ENCODE data around the gene CHGA. TPM values are rescaled to one million over a fixed set of nuclear protein-coding genes. Genes with fewer than 3 reads are reported as not detected.

Gene CHGA
- polyA plus RNA-seq (ENCODE audit: insufficient read length in 4 of 4): 1 to 10 TPM in 2 of 4 donors, under 1 TPM in 2; 0.26 to 1.6 (median 0.77) TPM

DNA sequence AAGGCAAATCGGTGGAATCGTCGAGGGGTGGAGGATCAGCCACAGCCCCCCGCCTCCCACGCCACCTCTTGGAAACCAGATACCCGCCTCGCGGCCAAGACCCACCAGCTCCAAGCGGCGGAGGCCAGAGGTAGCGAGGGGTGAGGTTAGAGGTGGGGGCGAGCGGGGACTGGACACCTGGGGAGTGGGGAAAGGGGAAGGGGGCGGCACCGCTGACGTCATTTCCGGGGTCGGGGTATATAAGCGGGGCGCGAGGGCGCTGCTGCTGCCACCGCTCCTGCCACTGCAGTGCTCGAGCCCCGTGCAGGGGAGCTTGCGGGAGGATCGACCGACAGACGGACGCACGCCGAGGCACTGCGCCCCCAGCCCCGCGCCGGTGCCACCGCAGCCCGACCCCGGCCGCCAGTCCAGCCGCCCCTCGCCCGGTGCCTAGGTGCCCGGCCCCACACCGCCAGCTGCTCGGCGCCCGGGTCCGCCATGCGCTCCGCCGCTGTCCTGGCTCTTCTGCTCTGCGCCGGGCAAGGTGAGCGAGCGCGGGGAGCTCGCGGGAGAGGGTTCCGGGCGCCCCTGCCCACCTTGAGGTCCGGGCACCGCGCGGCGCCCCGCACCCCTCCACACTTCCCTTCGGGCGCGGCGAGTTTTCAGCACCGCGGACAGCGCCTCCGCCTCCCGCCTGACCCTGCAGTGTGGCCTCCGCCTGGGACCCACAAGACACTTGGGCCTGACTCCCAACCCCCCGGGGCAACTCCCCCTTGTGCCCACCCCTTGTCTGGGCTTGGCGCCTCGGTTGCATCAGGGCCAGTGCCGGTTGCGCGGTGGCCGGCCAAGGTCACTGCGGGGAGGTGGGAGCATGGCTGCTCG lies at the start of gene CHGA:
Gene CHGA (plus strand): TSS at position 268 of the 861 bp plus-strand sequence. CDS start 210 bp downstream, at position 478.
- DNase-seq (ENCODE audit: low read depth in 4 of 4, low spot score in 3 of 4): peak; percentile 41 to 60 (median 50)

DNA sequence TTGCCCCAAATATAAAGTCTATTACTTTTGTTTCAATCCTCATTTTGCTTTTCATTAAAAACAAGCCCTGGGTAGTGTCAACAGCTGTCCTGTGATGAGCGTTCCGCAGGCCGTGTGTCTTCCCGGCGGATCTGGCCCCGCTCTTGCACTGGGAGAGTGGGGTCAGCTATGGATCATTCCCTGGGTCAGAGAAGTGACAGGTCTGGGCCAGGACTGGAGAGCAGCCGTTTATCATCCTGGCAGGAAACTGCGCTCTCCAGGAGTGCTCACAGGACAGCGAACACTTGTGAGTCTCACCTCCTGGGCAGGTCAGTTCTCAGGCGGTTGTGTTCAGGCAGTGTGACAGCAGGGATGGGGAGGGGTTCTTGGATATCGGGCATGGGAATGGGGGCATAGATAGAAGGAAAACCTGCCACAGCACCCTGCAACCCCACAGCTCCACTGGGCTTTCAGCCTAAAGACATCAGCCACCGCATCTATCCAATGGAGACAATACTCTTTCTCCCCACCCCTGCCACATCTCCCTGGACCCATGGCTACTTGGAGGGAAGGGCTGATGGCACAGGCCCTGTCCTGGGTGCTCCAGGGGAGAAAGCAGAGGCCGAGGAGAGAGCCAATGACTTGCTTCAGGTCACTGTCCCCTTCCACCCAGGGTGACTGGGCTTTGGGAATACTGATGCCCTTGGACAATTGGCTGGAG lies 47.8 kb upstream of the CHGA start:
- DNase-seq (ENCODE audit: low read depth in 4 of 4, low spot score in 3 of 4): no peak

- no peak for DNase-seq (ENCODE audit: low read depth in 4 of 4, low spot score in 3 of 4)
Measured at GRCh38 chr14:92877757-92878431, 45.1 kb upstream of the CHGA start.

- no peak for DNase-seq (ENCODE audit: low read depth in 4 of 4, low spot score in 3 of 4)
Measured at GRCh38 chr14:92880351-92880750, 42.6 kb upstream of the CHGA start.

- DNase-seq (ENCODE audit: low read depth in 4 of 4, low spot score in 3 of 4): no peak
Measured at GRCh38 chr14:92880851-92881250, 42.1 kb upstream of the CHGA start.

DNA sequence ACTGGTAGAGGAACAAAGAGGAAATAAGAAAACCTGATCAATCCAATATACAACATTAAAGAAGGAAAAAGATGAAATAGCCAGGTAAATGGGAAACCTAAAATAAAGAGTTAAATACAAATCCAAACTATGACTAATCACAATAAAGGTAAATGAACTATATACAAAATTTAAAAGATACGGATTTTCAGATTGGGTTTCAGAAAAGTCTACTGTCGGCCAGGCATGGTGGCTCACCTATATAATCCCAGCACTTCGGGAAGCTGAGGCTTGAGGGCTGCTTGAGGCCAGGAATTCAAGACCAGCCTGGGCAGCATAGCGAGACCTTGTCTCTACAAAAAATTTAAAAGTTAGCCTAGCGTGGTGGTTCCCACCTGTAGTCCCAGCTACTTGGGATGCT lies 39.9 kb upstream of the CHGA start:
- no peak for DNase-seq (ENCODE audit: low read depth in 4 of 4, low spot score in 3 of 4)

DNA sequence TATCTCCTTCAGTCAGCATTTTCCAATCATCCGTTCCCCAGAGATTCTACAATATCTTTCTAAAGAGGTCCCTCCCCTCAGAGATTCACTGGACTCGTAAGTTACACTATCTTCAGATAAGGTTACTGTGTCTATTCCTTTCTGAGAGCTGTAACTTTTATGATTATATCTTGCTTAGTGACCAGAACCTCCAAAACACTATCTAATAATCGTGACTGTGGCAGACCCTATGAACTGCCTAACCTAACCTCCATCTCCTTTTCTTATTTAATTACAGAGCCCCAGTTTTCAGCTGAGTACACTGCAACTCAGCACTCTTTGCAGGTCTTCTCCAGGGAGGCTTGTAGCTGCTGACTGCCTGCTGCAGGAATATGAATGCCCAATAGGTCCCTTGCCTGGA lies 38.5 kb upstream of the CHGA start:
- DNase-seq (ENCODE audit: low read depth in 4 of 4, low spot score in 3 of 4): no peak

- DNase-seq (ENCODE audit: low read depth in 4 of 4, low spot score in 3 of 4): no peak
Measured at GRCh38 chr14:92885279-92886061, 37.5 kb upstream of the CHGA start.

- no peak for DNase-seq (ENCODE audit: low read depth in 4 of 4, low spot score in 3 of 4)
Measured at GRCh38 chr14:92886337-92886736, 36.6 kb upstream of the CHGA start.

DNA sequence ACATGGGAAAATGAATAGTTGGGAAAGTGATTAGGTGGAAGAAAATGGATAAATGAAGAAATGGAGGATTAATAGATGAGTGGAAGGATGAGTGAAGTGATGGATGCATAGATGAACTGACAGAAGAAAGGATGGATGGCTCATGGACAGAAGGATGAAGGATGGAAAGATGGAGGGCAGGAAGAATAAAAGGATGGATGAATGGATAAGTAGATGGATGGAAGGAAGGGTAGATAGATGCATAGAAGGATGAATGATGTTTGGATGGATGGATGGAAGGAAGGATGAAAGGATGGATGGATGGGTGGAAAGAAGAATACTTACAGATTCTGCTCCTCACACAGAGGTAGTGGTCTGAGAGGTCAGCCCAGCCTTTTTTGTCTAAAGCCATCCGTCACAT lies 35.8 kb upstream of the CHGA start:
- no peak for DNase-seq (ENCODE audit: low read depth in 4 of 4, low spot score in 3 of 4)

DNA sequence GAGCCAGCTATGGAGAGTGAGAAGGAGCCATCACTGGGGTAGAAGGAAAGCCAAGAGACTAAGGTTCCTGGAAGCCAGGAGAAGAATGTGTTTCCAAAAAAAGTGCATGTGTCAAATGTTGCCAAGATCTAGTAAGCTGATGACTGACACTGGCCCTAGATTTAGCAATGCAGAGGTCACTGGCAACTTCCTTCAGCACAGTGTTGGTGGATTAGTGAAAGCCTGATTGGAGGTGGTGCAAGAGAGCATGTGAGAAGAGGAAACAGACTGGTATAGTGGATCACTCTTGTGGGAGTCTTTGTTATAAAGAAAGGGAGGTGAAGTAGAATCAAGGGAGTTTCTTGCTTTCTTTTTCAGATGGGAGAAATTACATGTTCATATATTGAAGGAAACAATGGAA lies 34.1 kb upstream of the CHGA start:
- no peak for DNase-seq (ENCODE audit: low read depth in 4 of 4, low spot score in 3 of 4)

DNA sequence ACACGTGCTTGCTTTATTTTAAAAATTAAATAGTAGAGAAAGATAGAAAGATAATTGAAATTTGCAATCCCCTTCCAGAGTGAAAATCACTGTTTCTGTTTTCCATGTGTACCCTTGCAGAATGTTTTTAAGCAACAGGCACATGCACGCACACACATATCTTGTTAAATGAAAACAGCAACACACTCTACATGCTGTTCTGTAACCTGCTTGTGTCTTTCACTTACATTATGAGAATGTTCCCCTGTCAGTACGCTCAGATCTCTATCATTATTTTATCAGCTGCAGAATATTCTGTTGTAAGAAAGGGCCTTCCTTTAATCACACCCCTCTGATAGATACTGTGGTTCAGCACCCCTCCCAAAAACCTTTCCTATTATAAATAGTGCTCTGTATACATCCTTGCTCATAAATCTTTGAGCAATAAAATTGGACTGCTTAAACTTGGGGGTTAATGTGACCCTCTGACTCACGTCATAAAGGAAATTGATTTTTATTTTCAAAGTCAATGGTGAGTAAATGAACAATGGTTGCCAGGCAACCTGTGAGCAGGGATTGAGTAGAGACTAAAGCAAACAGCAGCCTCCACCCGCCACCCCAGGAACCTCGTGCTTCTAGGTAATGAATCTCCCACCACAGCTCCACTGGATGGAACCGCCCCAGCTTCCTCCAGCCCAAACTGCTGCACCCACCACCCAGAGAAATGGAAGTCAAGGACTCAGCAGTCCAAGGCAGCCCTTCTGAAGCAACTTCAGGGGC lies 31.9 kb upstream of the CHGA start:
- DNase-seq (ENCODE audit: low read depth in 4 of 4, low spot score in 3 of 4): no peak

DNA sequence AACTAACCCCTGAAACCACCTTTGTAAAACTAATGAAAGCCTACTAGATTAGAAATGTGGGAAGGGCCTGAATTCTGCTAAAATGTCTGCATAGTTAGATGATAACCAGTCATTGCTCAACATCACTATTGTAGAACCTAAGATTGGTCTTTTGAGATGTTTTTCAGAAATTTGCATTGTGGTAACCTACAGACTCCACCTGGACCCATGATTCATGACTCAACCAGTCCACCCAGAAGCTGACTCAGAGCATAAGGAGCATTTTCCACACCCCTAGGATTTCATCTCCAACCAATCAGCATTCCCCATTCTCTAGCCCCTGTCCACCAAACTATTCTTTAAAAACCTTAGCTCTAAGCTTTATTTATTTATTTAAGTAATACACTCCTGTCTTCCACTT lies 30.4 kb upstream of the CHGA start:
- DNase-seq (ENCODE audit: low read depth in 4 of 4, low spot score in 3 of 4): no peak

DNA sequence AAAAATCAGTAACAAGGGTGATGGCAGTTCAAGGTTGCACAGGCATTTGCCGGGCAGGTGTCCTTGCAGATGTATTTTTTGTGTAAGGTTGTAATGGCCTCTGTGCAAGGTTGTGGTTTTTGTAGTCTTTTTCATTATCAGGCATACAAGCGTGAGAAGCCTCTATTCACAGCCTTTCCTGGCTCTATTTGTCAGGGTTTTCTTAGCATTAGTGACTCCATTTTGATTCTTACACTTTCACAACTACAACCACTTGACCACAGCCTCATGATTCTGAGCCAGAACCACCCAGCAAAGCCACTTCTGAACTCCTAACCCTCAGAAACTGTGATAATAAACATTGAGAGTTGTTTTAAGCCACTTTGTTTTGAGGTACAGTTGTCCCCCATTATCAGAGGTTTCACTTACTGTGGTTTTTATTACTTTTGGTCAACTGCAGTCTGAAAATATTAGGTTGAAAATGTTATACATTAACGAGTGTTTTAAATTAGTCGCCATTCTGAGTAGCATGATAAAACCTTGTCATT lies 27.5 kb upstream of the CHGA start:
- no peak for DNase-seq (ENCODE audit: low read depth in 4 of 4, low spot score in 3 of 4)

DNA sequence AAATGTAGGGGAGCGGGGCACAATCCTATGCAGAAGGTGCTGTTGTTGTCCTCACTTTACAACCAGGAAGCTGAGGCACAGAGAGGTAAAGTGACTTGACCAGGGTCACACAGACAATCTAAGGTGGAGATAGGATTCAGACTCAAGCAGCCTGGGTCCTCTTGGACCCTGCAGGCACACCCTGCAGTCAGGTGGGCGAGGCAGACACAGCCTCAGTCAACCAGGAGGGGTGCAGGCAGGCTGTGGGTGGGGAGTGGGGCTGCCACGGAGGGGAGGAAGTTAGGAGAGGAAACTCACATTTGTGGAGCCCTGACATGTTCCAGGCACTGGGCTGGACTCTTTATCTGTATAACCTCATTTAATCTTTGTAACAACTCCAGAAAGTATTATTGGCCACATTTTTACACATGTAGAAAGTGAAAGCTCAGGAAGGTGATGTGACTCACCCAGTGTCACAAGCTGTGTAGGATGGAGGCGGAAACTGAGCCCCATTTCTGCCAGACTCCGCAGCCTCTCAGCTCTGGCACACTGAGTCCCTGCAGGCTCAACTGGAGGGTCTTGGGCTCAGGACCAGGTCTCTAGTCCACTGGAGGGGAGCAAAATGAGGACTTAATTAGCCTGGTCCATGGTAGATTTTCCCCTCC lies 24.9 kb upstream of the CHGA start:
- no peak for DNase-seq (ENCODE audit: low read depth in 4 of 4, low spot score in 3 of 4)

GRCh38 chr14:92898566-92899131 lies 24.3 kb upstream of the CHGA start:
- no peak for DNase-seq (ENCODE audit: low read depth in 4 of 4, low spot score in 3 of 4)

DNA sequence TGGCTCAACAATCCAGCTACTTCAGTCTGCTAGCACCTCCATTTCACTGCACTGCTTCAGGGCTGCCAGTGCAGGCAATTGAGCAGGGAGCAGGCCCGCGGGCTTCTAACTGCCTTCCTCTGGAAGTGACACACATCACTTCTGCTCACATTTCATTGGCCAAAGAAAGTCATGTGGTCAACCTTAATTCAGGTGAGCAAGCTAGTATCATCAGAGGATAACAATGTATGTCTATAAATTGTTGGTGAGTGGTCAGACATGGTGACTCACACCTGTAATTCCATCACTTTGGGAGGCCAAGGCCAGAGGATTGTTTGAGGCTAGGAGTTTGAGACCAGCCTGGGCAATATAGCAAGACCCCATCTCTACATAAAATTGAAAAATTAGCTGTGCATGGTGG lies 22.3 kb upstream of the CHGA start:
- no peak for DNase-seq (ENCODE audit: low read depth in 4 of 4, low spot score in 3 of 4)

- DNase-seq (ENCODE audit: low read depth in 4 of 4, low spot score in 3 of 4): no peak
Measured at GRCh38 chr14:92902191-92902590, 20.8 kb upstream of the CHGA start.

GRCh38 chr14:92902726-92903125 lies 20.2 kb upstream of the CHGA start:
- no peak for DNase-seq (ENCODE audit: low read depth in 4 of 4, low spot score in 3 of 4)
